GM18951 (cell line): ENCODE results near the gene TSPAN18.

Experiments used
- POLR2A ChIP-seq: IDR thresholded peaks from 4 replicates; pipeline ENCODE4 v1.6.1; 2011; ENCODE audit warnings: mild to moderate bottlenecking; ENCODE audit not compliant: insufficient read length, insufficient read depth; ENCODE audit errors: extremely low read depth
- in situ Hi-C: fragments of 300-500 bp; cut with MboI; formaldehyde crosslinking; loops from one replicate; pipeline ENCODE4 v1.12.0; 2022; ENCODE audit warnings: low sequenced_read_pairs, mixed read lengths, inconsistent platforms; ENCODE audit not compliant: unreplicated experiment

The TSPAN18 gene

DNA sequence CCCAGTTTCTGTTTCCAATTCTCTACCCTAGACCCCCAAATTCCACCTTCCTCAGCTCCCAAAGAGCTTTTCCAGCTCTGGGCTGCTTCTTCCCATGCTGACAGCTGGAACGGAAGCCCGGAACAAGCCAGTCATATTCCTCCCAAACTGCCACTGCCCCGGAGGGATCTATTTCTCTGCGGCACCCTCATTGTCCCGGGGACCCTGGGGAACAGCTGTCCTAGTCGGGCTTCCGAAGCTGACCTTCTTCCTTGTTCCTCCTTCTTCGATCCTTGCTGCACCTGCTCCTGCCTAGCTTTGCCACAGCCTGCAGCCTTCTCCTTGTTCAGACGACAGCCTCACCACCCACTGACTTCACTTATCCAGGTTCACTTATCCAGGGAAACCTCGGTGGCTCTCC, 105.7 kb downstream of the TSPAN18 start:
- in situ Hi-C loops: no loop called here
- no peak for TF ChIP-seq POLR2A

GRCh38 chr11:44833221-44833876, 106.6 kb downstream of the TSPAN18 start:
- in situ Hi-C loops: no loop called here
- TF ChIP-seq POLR2A: no peak

DNA sequence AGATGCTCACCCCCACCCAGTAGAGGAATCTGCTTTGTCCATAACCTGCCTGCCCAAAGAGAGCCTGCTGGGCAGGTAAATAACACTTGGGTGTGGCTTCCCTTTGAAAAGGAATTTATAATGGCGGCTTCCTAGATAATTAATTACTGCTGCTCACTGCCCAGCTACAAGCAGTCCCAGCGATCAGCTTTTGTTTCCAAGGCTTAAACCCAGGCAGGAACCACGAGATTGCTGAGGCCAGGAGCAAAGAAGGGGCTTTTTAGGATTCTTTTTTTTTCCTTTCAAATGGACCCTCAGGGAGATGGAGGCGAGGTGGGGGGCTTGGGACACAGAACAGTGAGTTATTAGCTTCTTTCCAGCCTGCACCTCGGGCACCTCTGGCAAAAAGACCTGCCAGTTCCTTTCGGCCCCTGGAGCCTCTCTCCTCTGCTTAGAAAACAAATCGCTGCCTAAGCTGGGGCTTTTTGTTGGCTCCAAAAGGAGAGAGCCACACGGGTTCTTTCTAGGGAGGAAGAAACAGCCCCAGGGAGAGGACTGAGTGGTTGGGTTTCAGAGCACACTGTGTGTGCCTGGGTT, 107.2 kb downstream of the TSPAN18 start:
- in situ Hi-C loops: no loop called here
- TF ChIP-seq POLR2A: no peak

GRCh38 chr11:44834846-44835245, 108.1 kb downstream of the TSPAN18 start:
- TF ChIP-seq POLR2A: no peak
- in situ Hi-C loops: no loop called here

DNA sequence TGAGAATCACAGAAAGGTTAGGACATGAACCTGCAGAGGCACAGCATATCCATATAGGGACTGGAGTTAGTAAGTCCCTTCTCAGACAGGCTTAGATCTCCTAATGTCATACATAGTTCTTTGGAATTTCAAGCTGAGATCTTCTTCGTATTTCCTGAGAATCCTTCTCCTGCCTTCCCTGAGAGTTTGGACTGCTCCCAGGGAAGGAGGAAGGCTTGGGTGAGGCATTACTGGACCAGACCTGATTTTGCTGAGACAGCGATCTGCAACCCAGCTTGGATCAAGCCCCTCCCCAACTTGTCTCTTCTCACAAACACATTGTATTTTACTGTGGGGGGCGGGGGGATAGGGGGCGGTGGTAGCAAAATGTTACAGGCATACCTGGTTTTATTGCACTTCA, 108.5 kb downstream of the TSPAN18 start:
- in situ Hi-C loops: no loop called here
- no peak for TF ChIP-seq POLR2A

- in situ Hi-C loops: no loop called here
- no peak for TF ChIP-seq POLR2A
These were observed 109.2 kb downstream of the TSPAN18 start for GRCh38 chr11:44835938-44836337.

GRCh38 chr11:44837661-44838060, 110.9 kb downstream of the TSPAN18 start:
- no peak for TF ChIP-seq POLR2A
- in situ Hi-C loops: no loop called here

DNA sequence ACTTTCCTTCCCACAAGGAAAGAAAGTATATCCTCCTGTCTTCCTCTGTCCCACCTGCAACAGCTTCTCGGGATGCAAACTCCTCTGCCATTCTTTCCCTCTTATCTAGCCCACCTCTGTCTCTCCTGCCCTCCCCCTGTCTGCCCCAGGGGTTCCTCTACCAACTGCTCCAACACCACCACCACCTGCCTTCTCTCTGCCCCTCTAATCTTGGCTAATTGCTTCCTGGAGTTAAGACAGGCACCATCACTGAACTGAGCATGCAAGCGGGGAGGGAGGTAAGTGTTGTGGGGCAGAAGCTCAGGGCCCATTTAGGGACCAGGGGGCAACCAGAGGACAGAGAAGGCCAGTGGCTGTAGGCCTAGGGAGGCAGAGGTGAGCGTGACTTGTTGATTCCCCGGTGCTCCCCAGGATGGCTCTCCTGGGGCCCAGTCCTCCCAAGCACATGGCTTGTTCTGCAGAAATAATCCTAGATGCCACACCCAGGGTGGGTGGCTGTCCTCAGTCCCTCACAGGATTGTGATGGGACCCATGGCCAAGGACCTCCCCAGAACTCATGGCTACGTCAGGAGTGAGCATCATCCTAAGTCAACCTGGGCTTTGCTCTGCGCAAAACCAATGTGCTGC, 112.8 kb downstream of the TSPAN18 start:
- in situ Hi-C loops: no loop called here
- TF ChIP-seq POLR2A: no peak

GRCh38 chr11:44840085-44840478, 113.3 kb downstream of the TSPAN18 start:
- in situ Hi-C loops: no loop called here
- TF ChIP-seq POLR2A: no peak

GRCh38 chr11:44840521-44841251, 113.9 kb downstream of the TSPAN18 start:
- in situ Hi-C loops: no loop called here
- TF ChIP-seq POLR2A: no peak

- in situ Hi-C loops: no loop called here
- TF ChIP-seq POLR2A: no peak
These were observed 115.5 kb downstream of the TSPAN18 start for GRCh38 chr11:44842220-44842619.

- no peak for TF ChIP-seq POLR2A
- in situ Hi-C loops: no loop called here
These were observed 120.1 kb downstream of the TSPAN18 start for GRCh38 chr11:44846852-44847251.

DNA sequence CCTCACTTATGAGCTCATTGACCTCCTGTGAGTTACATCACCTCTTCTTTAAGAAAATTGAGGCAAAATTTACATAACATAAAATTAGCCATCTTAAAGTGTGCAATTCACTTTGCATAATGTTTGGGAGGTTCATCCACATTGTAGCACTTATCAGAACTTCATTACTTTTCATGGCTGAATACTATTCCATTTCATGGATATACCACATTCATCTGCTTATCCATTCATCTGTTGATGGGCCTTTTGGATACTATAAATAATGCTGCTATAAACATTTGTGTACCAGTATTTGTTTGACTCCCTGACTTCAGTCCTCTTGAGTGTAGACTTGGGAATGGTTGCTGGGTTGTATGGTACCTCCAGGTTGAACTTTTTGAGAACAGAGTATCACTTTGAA, 120.6 kb downstream of the TSPAN18 start:
- no peak for TF ChIP-seq POLR2A
- in situ Hi-C loops: no loop called here

DNA sequence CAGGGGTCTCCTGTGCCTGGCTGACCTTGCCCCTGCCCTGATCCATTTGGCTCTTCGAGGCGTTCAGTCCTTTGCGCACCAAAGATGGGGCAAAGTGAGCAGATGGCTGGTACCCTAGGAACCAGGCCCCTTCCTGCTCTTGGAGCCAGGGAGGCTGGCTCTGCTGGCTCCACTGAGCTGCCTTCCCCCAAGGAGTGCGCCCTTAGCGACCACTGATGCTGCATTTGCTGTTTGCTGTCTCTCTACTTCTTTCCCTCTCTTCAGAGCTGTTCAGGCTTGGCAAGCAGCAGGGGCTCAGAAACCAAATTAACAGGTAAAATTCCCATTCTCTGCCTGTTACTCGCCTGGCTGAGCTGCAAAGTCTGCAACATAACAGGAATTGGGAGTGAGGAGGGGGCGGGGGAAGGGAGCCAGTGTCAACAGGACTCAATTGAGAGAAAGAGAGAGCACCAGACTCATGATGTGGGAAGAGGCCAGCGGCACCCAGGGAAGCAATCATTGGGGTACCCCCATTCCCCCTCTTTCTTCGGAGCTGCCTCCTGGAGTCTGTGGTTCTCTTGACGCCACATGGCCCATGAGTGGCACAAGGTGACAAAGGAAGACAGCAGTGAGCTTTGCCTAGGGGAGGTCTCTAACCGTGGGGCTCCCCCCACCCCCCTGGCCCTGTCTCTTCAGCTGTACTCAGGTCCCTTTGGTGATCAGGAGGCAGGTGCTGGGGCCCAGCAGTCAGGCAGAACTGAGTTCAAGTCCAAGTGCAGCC, 121.6 kb downstream of the TSPAN18 start:
- no peak for TF ChIP-seq POLR2A
- in situ Hi-C loops: no loop called here
